ENCODE measurements around the gene SELL.
"Not testable (repeated sequence)": the region's sequence is repeated elsewhere in the genome, so short reads cannot be mapped to it uniquely, and the experiment has no call there.

Gene SELL

DNA sequence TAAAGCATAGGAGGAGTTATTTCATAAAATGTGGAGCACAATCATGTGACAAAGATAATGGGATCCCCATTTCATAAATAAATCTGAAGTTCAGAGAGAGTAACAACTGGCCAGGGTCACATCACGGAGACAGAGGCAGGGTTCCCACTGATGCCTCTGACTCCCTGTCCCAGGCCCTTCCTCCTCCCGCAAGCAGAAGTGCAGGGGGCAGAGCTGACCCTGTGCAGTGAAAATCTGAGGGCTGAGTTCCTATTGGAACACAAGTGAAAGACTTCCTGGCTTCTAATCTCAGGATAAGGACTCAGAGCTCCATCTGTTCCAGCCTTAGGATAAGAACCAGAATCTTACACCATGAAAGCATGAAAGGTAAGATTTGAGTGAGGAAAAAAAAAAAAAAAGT, 22.0 kb downstream of the SELL start:
- H3K9me2 ChIP-seq (ENCODE audit: low read depth, low read length) = no peaks in the 10 kb centered on the region
- H3K27me3 ChIP-seq (ENCODE audit: insufficient read depth, low read length) = no peaks in the 10 kb centered on the region
- no peak overlapping the region for H3K4me2 ChIP-seq (ENCODE audit: low read length)
- no peaks in the 10 kb centered on the region for H4K20me1 ChIP-seq (ENCODE audit: insufficient read depth, low read length)
- no peak overlapping the region for H2AFZ ChIP-seq (ENCODE audit: low read length)
- H3K36me3 ChIP-seq (ENCODE audit: insufficient read depth, low read length) = no peaks in the 10 kb centered on the region
- H3K27ac ChIP-seq (ENCODE audit: low read depth, low read length, poor library complexity, severe bottlenecking) = no peak overlapping the region
- H3K9ac ChIP-seq (ENCODE audit: low read length) = no peak overlapping the region
- no peak overlapping the region for H3K4me3 ChIP-seq (ENCODE audit: low read depth, low read length, poor library complexity, severe bottlenecking)
- peaks cover 51% of the 10 kb centered on the region for H3K4me1 ChIP-seq (ENCODE audit: insufficient read depth, low read length, severe bottlenecking)
- TF ChIP-seq EZH2 (IDR thresholded peaks at IDR 0.05; ENCODE audit: borderline replicate concordance, low read length) = no peak
- TF ChIP-seq, protein P1, sequence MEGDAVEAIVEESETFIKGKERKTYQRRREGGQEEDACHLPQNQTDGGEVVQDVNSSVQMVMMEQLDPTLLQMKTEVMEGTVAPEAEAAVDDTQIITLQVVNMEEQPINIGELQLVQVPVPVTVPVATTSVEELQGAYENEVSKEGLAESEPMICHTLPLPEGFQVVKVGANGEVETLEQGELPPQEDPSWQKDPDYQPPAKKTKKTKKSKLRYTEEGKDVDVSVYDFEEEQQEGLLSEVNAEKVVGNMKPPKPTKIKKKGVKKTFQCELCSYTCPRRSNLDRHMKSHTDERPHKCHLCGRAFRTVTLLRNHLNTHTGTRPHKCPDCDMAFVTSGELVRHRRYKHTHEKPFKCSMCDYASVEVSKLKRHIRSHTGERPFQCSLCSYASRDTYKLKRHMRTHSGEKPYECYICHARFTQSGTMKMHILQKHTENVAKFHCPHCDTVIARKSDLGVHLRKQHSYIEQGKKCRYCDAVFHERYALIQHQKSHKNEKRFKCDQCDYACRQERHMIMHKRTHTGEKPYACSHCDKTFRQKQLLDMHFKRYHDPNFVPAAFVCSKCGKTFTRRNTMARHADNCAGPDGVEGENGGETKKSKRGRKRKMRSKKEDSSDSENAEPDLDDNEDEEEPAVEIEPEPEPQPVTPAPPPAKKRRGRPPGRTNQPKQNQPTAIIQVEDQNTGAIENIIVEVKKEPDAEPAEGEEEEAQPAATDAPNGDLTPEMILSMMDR (IDR thresholded peaks at IDR 0.05; ENCODE audit: low read length) = no peak
- peaks cover 2% of the 10 kb centered on the region; the same call in 1 of the 2 replicates for H3F3A ChIP-seq (ENCODE audit: insufficient read depth, low read length)
- no peaks in the 10 kb centered on the region for H3K9me3 ChIP-seq (ENCODE audit: low read length)
- no peaks in the 10 kb centered on the region for H3K79me2 ChIP-seq (ENCODE audit: insufficient read depth, low read length)

DNA sequence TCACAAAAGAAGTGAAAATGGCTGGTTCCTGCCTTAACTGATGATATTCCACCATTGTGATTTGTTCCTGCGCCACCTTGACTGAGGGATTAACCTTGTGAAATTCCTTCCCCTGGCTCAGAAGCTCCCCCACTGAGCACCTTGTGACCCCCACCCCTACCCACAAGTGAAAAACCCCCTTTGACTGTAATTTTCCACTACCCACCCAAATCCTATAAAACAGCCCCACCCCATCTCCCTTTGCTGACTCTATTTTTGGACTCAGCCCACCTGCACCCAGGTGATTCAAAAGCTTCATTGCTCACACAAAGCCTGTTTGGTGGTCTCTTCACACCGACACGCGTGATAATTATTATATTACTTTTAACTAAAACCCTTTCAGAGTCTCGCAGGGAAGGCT, 23.0 kb downstream of the SELL start:
- H4K20me1 ChIP-seq (ENCODE audit: insufficient read depth, low read length); H2AFZ ChIP-seq (ENCODE audit: low read length); H3K9me3 ChIP-seq (ENCODE audit: low read length); H3K27me3 ChIP-seq (ENCODE audit: insufficient read depth, low read length); H3K9ac ChIP-seq (ENCODE audit: low read length); H3K9me2 ChIP-seq (ENCODE audit: low read depth, low read length); H3K4me3 ChIP-seq (ENCODE audit: low read depth, low read length, poor library complexity, severe bottlenecking); H3K36me3 ChIP-seq (ENCODE audit: insufficient read depth, low read length); H3K4me2 ChIP-seq (ENCODE audit: low read length); H3F3A ChIP-seq (ENCODE audit: insufficient read depth, low read length); H3K27ac ChIP-seq (ENCODE audit: low read depth, low read length, poor library complexity, severe bottlenecking); H3K79me2 ChIP-seq (ENCODE audit: insufficient read depth, low read length): not testable (repeated sequence)
- peaks cover 43% of the 10 kb centered on the region for H3K4me1 ChIP-seq (ENCODE audit: insufficient read depth, low read length, severe bottlenecking)

DNA sequence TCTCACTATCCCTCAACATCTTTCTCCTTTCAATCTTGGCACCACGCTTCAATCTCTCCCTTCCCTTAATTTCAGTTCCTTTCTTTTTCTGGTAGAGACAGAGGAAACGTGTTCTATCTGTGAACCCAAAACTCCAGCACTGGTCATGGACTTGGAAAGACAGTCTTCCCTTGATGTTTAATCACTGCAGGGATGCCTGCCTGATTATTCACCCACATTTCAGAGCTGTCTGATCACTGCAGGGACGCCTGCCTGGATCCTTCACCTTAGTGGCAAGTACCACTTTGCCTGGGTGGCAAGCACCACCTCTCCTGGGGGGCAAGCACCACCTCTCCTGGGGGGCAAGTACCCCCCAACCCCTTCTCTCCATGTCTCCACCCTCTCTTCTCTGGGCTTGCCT, 27.8 kb downstream of the SELL start:
- Histone ChIP-seq H2AFZ (ENCODE audit: low read length) (no peak overlapping the region), H3K79me2 (ENCODE audit: insufficient read depth, low read length) (no peaks in the 10 kb centered on the region), H3K36me3 (ENCODE audit: insufficient read depth, low read length) (no peaks in the 10 kb centered on the region), H3K9me2 (ENCODE audit: low read depth, low read length) (no peaks in the 10 kb centered on the region), H3K9ac (ENCODE audit: low read length) (no peak overlapping the region), H3K27me3 (ENCODE audit: insufficient read depth, low read length) (no peaks in the 10 kb centered on the region), H3K9me3 (ENCODE audit: low read length) (no peaks in the 10 kb centered on the region), H3F3A (ENCODE audit: insufficient read depth, low read length) (no peaks in the 10 kb centered on the region), H4K20me1 (ENCODE audit: insufficient read depth, low read length) (no peaks in the 10 kb centered on the region), H3K4me1 (ENCODE audit: insufficient read depth, low read length, severe bottlenecking) (peaks cover 49% of the 10 kb centered on the region), H3K27ac (ENCODE audit: low read depth, low read length, poor library complexity, severe bottlenecking) (no peak overlapping the region), H3K4me2 (ENCODE audit: low read length) (no peak overlapping the region), H3K4me3 (ENCODE audit: low read depth, low read length, poor library complexity, severe bottlenecking) (no peak overlapping the region)
- no peak for TF ChIP-seq EZH2 (IDR thresholded peaks at IDR 0.05; ENCODE audit: borderline replicate concordance, low read length)
- TF ChIP-seq, protein P1 (IDR thresholded peaks at IDR 0.05; ENCODE audit: low read length) = no peak

DNA sequence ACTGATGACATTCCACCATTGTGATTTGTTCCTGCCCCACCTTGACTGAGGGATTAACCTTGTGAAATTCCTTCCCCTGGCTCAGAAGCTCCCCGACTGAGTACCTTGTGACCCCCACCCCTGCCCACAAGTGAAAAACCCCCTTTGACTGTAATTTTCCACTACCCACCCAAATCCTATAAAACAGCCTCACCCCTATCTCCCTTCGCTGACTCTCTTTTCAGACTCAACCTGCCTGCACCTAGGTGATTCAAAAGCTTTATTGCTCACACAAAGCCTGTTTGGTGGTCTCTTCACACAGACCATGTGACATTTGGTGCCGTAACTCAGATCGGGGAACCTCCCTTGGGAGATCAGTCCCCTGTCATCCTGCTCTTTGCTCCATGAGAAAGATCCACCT, 28.3 kb downstream of the SELL start:
- not testable (repeated sequence) for H3K27me3 ChIP-seq (ENCODE audit: insufficient read depth, low read length); H3K9me3 ChIP-seq (ENCODE audit: low read length); H4K20me1 ChIP-seq (ENCODE audit: insufficient read depth, low read length); H3K79me2 ChIP-seq (ENCODE audit: insufficient read depth, low read length); H3K36me3 ChIP-seq (ENCODE audit: insufficient read depth, low read length); H3K4me3 ChIP-seq (ENCODE audit: low read depth, low read length, poor library complexity, severe bottlenecking); H3K4me2 ChIP-seq (ENCODE audit: low read length); H3F3A ChIP-seq (ENCODE audit: insufficient read depth, low read length); H3K9me2 ChIP-seq (ENCODE audit: low read depth, low read length); H2AFZ ChIP-seq (ENCODE audit: low read length)
- Histone ChIP-seq H3K4me1 (ENCODE audit: insufficient read depth, low read length, severe bottlenecking) (peaks cover 53% of the 10 kb centered on the region), H3K27ac (ENCODE audit: low read depth, low read length, poor library complexity, severe bottlenecking) (peak overlapping the region; percentile 92), H3K9ac (ENCODE audit: low read length) (peak overlapping the region; percentile 25; the same call in 1 of the 2 replicates)
